Liver (tissue), 9 donors: Measurements from ENCODE around the gene PPP1R9A. TPM values are rescaled to one million over a fixed set of nuclear protein-coding genes. Genes with fewer than 3 reads are reported as not detected.

ENCODE experiments used
- DNase-seq: peaks from one replicate; pipeline ENCODE4 v3.0.0-alpha.2; 2017; ENCODE audit warnings: low spot score
- H3K27ac ChIP-seq, 2 donors: one replicate each; pipeline ENCODE4 v1.7.0; 2013; ENCODE audit warnings: inconsistent platforms in 2 of 2, low read length in 2 of 2, control low read depth in 1 of 2, low read depth in 1 of 2, mild to moderate bottlenecking in 1 of 2
- H3K27me3 ChIP-seq, 4 donors: one replicate each; pipeline versions ENCODE4 v1.6.1 to v1.7.0; 2013; ENCODE audit warnings: low read length in 3 of 4, inconsistent platforms in 1 of 4, mild to moderate bottlenecking in 1 of 4, moderate library complexity in 1 of 4; ENCODE audit not compliant: control insufficient read depth in 4 of 4, insufficient read depth in 4 of 4
- H3K36me3 ChIP-seq, 4 donors: one replicate each; pipeline versions ENCODE4 v1.6.1 to v1.7.0; 2013; ENCODE audit warnings: low read length in 3 of 4, mild to moderate bottlenecking in 3 of 4, low read depth in 1 of 4, moderate library complexity in 1 of 4; ENCODE audit not compliant: control insufficient read depth in 4 of 4, insufficient read depth in 3 of 4
- H3K4me1 ChIP-seq, 4 donors: one replicate each; pipeline versions ENCODE4 v1.6.1 to v1.7.0; 2013; ENCODE audit warnings: low read length in 3 of 4, mild to moderate bottlenecking in 3 of 4, moderate library complexity in 1 of 4; ENCODE audit not compliant: control insufficient read depth in 4 of 4, insufficient read depth in 4 of 4
- H3K4me3 ChIP-seq, 3 donors: one replicate each; pipeline versions ENCODE4 v1.6.1 to v1.7.0; 2013; ENCODE audit warnings: low read length in 3 of 3, control low read depth in 1 of 3, low read depth in 1 of 3, mild to moderate bottlenecking in 1 of 3
- H3K9ac ChIP-seq, 2 donors: one replicate each; pipeline ENCODE4 v1.7.0; 2013; ENCODE audit warnings: low read length in 2 of 2, mild to moderate bottlenecking in 2 of 2, moderate library complexity in 2 of 2, control low read depth in 1 of 2, low read depth in 1 of 2
- H3K9me3 ChIP-seq, 4 donors: one replicate each; pipeline versions ENCODE4 v1.6.1 to v1.7.0; 2013; ENCODE audit warnings: low read length in 3 of 4; ENCODE audit not compliant: control insufficient read depth in 4 of 4
- EGR1 ChIP-seq, 2 donors: IDR thresholded peaks; 2 replicates each; pipeline ENCODE4 v1.6.1; 2016 to 2018; ENCODE audit warnings: antibody characterized with exemption in 2 of 2, low read depth in 2 of 2
- FOXA1 ChIP-seq: IDR thresholded peaks from 2 replicates; pipeline ENCODE4 v1.6.1; 2016; ENCODE audit warnings: antibody characterized with exemption
- FOXA2 ChIP-seq: IDR thresholded peaks from 2 replicates; pipeline ENCODE4 v1.6.1; 2016; ENCODE audit warnings: antibody characterized with exemption
- GABPA ChIP-seq, 2 donors: IDR thresholded peaks in 1 of 2; conservative IDR thresholded peaks in 1 of 2; 2 replicates each; pipeline ENCODE4 v1.6.1; 2016; ENCODE audit warnings: antibody characterized with exemption in 2 of 2, mild to moderate bottlenecking in 1 of 2, moderate library complexity in 1 of 2
- HNF4A ChIP-seq, 2 donors: conservative IDR thresholded peaks; 2 replicates each; pipeline ENCODE4 v1.6.1; 2016; ENCODE audit warnings: antibody characterized with exemption in 2 of 2, mild to moderate bottlenecking in 2 of 2
- HNF4G ChIP-seq: IDR thresholded peaks from 2 replicates; pipeline ENCODE4 v1.6.1; 2016; ENCODE audit warnings: antibody characterized with exemption
- JUND ChIP-seq, 2 donors: IDR thresholded peaks; 2 replicates each; pipeline ENCODE4 v1.6.1; 2016; ENCODE audit warnings: antibody characterized with exemption in 2 of 2
- NR2F2 ChIP-seq: IDR thresholded peaks from 2 replicates; pipeline ENCODE4 v1.6.1; 2016; ENCODE audit warnings: antibody characterized with exemption
- RAD21 ChIP-seq, 2 donors: IDR thresholded peaks; 2 replicates each; pipeline ENCODE4 v1.6.1; 2016; ENCODE audit warnings: antibody characterized with exemption in 2 of 2, mild to moderate bottlenecking in 2 of 2
- RXRA ChIP-seq, 2 donors: IDR thresholded peaks; 2 replicates each; pipeline ENCODE4 v1.6.1; 2017 to 2018; ENCODE audit warnings: antibody characterized with exemption in 2 of 2, mild to moderate bottlenecking in 1 of 2
- SP1 ChIP-seq: IDR thresholded peaks from 2 replicates; pipeline ENCODE4 v1.6.1; 2018; ENCODE audit warnings: antibody characterized with exemption, mild to moderate bottlenecking
- TAF1 ChIP-seq: conservative IDR thresholded peaks from 2 replicates; pipeline ENCODE4 v1.6.1; 2016; ENCODE audit warnings: antibody characterized with exemption, mild to moderate bottlenecking
- YY1 ChIP-seq: IDR thresholded peaks from 2 replicates; pipeline ENCODE4 v1.6.1; 2016; ENCODE audit warnings: antibody characterized with exemption, mild to moderate bottlenecking
- WGBS: extraction: QIAGEN DNeasy Blood & Tissue Kit; methylation state at CpG from one replicate; pipeline ENCODE4 v1.1.7; 2013; 5-methylcytosine and 5-hydroxymethylcytosine counted together
- polyA plus RNA-seq, 2 donors: library from polyadenylated mRNA; stranded (reverse) in 1 of 2; unstranded in 1 of 2; fragments of 200-250 nt in 1 of 2; fragments of >200 nt in 1 of 2; fragmentation: Nextera tagmentation in 1 of 2; extraction: Ambion mirVana in 1 of 2; gene quantifications; one replicate each; pipeline versions ENCODE4 v1.2.1 to v1.2.3, GENCODE V29; 2013 to 2015
- total RNA-seq, 2 donors: library from RNA; depleted of rRNA; stranded (reverse); fragments of >200 nt; gene quantifications; one replicate each; pipeline ENCODE4 v1.2.3, GENCODE V29; 2014
- TF ChIP-seq, protein P1 (sequence below): IDR thresholded peaks from 2 replicates; pipeline ENCODE4 v1.6.1; 2016; ENCODE audit warnings: antibody characterized with exemption
- TF ChIP-seq, protein P2 (sequence below): IDR thresholded peaks from 2 replicates; pipeline ENCODE4 v1.6.1; 2016; ENCODE audit warnings: antibody characterized with exemption, mild to moderate bottlenecking
- TF ChIP-seq, protein P3 (sequence below): IDR thresholded peaks from 2 replicates; pipeline ENCODE4 v1.6.1; 2016; ENCODE audit warnings: antibody characterized with exemption
- TF ChIP-seq, protein P4 (sequence below): fragments of 150-350 bp; IDR thresholded peaks from 2 replicates; pipeline ENCODE4 v1.5.1; 2017; ENCODE audit warnings: improper control_type of control experiment, low read depth, low read length; ENCODE audit not compliant: missing input control
- donor health status: healthy.
- donor health status: healthy.
- donor health status: healthy.
- donor health status: healthy.
- donor health status: healthy.

PPP1R9A gene
- total and polyA plus RNA-seq, 4 donors: 0.17 to 5.4 (median 2.7) TPM

DNA sequence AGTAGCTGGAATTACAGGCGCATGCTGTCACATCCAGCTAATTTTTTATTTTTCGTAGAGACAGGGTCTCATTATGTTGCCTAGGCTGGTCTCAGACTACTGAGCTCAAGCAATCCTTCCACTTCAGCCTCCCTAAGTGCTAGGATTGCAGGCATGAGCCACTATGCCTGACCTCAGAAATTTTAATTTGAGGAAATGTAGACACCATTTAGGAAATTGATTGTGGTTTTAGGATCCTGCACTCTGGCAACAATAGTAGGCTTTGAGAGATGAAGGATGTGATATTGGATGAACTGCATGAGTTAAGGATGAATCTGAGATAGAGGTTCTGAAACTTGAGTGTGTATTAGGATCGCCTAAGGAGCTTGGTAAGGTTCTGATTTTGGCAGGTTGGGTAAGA lies 66.5 kb downstream of the PPP1R9A start:
- H3K4me3 ChIP-seq: no peak overlapping the region
- DNase-seq: no peak
- 91% methylated on average over 3 of the region's 3 CpGs for WGBS
- no peak overlapping the region for H3K27ac ChIP-seq
- TF ChIP-seq, protein P1, sequence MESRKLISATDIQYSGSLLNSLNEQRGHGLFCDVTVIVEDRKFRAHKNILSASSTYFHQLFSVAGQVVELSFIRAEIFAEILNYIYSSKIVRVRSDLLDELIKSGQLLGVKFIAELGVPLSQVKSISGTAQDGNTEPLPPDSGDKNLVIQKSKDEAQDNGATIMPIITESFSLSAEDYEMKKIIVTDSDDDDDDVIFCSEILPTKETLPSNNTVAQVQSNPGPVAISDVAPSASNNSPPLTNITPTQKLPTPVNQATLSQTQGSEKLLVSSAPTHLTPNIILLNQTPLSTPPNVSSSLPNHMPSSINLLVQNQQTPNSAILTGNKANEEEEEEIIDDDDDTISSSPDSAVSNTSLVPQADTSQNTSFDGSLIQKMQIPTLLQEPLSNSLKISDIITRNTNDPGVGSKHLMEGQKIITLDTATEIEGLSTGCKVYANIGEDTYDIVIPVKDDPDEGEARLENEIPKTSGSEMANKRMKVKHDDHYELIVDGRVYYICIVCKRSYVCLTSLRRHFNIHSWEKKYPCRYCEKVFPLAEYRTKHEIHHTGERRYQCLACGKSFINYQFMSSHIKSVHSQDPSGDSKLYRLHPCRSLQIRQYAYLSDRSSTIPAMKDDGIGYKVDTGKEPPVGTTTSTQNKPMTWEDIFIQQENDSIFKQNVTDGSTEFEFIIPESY: no peak
- TF ChIP-seq, protein P2, sequence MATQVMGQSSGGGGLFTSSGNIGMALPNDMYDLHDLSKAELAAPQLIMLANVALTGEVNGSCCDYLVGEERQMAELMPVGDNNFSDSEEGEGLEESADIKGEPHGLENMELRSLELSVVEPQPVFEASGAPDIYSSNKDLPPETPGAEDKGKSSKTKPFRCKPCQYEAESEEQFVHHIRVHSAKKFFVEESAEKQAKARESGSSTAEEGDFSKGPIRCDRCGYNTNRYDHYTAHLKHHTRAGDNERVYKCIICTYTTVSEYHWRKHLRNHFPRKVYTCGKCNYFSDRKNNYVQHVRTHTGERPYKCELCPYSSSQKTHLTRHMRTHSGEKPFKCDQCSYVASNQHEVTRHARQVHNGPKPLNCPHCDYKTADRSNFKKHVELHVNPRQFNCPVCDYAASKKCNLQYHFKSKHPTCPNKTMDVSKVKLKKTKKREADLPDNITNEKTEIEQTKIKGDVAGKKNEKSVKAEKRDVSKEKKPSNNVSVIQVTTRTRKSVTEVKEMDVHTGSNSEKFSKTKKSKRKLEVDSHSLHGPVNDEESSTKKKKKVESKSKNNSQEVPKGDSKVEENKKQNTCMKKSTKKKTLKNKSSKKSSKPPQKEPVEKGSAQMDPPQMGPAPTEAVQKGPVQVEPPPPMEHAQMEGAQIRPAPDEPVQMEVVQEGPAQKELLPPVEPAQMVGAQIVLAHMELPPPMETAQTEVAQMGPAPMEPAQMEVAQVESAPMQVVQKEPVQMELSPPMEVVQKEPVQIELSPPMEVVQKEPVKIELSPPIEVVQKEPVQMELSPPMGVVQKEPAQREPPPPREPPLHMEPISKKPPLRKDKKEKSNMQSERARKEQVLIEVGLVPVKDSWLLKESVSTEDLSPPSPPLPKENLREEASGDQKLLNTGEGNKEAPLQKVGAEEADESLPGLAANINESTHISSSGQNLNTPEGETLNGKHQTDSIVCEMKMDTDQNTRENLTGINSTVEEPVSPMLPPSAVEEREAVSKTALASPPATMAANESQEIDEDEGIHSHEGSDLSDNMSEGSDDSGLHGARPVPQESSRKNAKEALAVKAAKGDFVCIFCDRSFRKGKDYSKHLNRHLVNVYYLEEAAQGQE: no peak
- no peak for TF ChIP-seq JUND (IDR thresholded peaks at IDR 0.05)
- no peak for TF ChIP-seq HNF4G
- no peak for TF ChIP-seq HNF4A (conservative IDR thresholded peaks at IDR 0.05)
- no peak for TF ChIP-seq RAD21 (IDR thresholded peaks at IDR 0.05)
- no peak for TF ChIP-seq NR2F2
- TF ChIP-seq GABPA (IDR thresholded peaks at IDR 0.05 in 1 of 2, conservative IDR thresholded peaks at IDR 0.05 in 1 of 2): no peak
- TF ChIP-seq RXRA (IDR thresholded peaks at IDR 0.05): no peak
- TF ChIP-seq EGR1 (IDR thresholded peaks at IDR 0.05; ENCODE audit: low read depth in 2 of 2): no peak
- TF ChIP-seq, protein P3, sequence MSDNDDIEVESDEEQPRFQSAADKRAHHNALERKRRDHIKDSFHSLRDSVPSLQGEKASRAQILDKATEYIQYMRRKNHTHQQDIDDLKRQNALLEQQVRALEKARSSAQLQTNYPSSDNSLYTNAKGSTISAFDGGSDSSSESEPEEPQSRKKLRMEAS: no peak
- TF ChIP-seq, protein P4, sequence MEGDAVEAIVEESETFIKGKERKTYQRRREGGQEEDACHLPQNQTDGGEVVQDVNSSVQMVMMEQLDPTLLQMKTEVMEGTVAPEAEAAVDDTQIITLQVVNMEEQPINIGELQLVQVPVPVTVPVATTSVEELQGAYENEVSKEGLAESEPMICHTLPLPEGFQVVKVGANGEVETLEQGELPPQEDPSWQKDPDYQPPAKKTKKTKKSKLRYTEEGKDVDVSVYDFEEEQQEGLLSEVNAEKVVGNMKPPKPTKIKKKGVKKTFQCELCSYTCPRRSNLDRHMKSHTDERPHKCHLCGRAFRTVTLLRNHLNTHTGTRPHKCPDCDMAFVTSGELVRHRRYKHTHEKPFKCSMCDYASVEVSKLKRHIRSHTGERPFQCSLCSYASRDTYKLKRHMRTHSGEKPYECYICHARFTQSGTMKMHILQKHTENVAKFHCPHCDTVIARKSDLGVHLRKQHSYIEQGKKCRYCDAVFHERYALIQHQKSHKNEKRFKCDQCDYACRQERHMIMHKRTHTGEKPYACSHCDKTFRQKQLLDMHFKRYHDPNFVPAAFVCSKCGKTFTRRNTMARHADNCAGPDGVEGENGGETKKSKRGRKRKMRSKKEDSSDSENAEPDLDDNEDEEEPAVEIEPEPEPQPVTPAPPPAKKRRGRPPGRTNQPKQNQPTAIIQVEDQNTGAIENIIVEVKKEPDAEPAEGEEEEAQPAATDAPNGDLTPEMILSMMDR: no peak
- no peak for TF ChIP-seq SP1
- TF ChIP-seq YY1: no peak
- TF ChIP-seq FOXA1: no peak
- TF ChIP-seq FOXA2: no peak
- H3K36me3 ChIP-seq: no peaks in the 10 kb centered on the region
- H3K27me3 ChIP-seq: no peaks in the 10 kb centered on the region
- no peaks in the 10 kb centered on the region for H3K4me1 ChIP-seq
- no peak overlapping the region for H3K9ac ChIP-seq
- no peaks in the 10 kb centered on the region for H3K9me3 ChIP-seq

DNA sequence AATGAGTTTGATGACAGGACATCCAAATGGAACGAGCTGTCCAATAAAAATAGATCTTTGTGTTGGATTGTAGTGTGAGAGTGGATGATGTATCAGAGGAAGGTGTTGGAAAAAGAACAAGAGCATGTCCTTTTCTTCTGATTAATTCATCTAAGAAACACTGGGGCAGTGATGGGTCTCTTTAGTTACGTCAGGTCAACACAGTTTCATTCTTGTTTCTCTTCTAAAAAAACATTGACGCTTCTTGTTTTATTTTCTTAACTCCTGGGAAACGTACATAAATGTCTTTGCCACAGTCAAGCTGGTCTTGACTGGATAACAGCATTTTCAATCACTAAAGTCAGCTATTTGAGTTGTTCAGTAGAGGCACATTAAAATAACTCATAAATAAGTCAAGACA lies 67.0 kb downstream of the PPP1R9A start:
- Histone ChIP-seq H3K27ac (no peak overlapping the region), H3K9ac (no peak overlapping the region), H3K36me3 (no peaks in the 10 kb centered on the region), H3K4me1 (no peaks in the 10 kb centered on the region), H3K4me3 (no peak overlapping the region), H3K27me3 (no peaks in the 10 kb centered on the region), H3K9me3 (no peaks in the 10 kb centered on the region)
- WGBS: 85% methylated on average over 4 of the region's 4 CpGs
- no peak for DNase-seq
- TF ChIP-seq HNF4G (no peak), TAF1 (no peak)
- TF ChIP-seq, protein P4: no peak
- TF ChIP-seq, protein P1: no peak
